Suppressor macrophage (primary cell): ENCODE results near the gene SHISAL1.

Experiments
- DNase-seq, 4 experiments: peaks; one replicate each; pipeline ENCODE4 v3.0.0-alpha.2; 2020 to 2022

SHISAL1 gene

DNA sequence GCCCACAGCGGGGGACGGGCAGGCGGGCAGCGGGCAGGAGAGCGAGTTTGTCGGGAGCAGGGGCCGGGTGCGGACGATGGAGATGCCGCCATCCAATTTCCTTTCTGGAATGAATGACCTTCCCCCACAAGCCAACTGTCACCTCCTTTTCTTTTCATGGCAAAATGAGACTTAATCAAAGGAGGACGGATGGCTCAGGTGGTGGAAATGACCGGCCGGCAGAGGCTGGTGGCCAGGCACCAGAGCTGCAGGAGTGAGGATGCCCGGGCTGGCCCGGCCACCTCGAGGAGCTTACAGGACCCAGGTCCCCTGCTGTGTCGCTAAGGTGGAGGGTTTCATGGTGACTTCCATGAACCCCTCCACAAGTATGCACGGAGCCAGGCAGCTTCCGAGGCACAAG, 11.7 kb downstream of the SHISAL1 start:
- DNase-seq: no peak

DNA sequence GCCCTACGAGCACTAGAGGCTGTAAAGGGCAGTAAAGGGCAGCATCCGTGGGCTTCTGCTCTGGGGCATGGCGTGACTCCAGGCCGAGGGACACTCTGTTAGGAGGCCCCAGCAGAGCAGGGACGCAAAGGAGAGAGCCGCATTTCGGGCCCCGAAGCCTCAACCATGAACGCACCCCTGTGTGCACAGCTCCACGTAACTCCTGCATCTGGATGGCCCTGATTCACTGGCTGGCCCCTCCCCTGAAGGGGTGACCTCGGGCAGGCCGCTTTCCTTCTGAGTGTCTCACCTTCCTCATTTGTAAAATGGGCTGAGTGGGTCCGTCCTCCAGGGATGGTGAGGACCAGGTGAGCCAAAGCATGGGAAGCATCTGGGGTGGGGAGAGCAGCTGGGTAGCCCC, 13.6 kb downstream of the SHISAL1 start:
- DNase-seq: no peak

DNA sequence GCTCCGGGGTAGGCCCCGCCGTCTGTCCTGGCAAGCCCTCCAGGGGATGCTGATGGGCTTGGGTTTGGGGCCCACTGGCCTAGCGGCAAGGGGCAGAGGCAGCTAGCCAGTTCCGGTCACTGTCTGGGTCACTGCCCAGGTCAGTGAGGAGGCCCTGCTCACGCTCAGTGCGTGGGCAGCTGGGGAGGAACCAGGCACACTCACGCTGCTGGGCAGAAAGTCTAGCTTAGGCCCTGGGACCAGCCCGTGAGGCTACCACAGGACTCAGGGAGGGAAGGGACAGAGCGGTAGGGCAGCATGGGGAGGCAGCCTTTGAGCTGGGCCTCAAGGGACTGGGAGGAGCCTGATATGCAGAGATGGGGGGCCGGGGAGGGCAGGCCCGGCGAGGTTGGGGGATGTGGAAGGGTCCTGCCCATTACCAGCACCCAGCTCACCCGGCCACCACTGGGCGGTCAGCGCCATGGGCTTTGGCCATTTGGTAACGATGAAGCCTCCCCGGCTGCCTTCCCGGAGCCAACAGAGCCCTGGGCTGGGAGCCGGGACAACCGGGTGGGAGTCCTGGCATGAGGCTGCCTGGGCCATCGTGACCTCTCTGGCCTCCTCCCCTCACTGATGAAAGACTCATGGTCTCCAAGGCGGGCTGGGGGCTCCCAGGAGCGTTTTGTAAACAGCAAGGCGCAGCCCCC, 14.2 kb downstream of the SHISAL1 start:
- DNase-seq: no peak

DNA sequence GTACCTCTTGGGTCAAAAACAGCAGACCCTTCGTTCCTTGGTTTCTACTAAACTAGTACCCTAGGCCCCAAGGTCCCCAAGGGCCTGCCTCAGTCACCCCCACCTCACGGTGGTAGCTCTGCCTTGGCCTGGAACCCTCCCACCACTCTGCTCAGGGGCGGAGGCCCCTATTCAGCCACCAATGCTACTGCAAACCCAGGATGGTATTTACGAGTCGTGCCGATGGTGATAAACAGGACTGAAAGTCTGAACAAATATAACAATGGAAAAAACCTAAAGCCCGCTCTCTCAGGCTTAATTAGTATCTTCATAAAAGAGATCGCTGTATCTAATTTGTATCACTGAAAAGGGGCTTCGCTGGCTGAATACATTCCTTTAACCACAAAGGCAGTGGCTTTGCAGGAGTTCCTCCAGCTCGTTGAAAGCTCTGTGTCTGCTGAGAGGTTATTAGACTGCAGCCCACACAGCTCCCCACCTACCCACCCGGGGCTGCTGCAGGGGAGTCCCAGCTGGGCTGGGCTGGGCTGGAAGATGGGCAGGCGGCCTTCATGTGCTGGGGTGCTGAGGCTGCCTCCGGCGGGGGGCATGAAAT, 15.2 kb downstream of the SHISAL1 start:
- no peak for DNase-seq

DNA sequence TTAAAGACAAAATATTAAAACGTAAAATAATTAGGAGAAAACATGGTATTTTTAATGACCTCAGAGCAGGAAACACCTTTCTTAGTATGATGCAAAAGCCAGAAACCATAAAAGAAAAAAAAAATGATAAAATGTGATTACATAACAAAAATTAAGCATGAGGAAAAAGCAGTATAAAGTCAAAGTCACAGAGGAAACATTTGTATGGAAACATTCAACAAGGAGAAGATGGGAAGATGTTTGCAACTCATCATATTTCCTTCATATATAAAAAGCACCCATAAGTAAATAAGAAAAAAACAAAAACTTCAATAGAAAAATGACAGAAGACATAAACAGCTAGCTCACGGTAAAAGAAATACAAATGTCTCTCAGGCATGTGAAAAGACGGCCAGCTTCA, 17.3 kb downstream of the SHISAL1 start:
- DNase-seq: no peak

DNA sequence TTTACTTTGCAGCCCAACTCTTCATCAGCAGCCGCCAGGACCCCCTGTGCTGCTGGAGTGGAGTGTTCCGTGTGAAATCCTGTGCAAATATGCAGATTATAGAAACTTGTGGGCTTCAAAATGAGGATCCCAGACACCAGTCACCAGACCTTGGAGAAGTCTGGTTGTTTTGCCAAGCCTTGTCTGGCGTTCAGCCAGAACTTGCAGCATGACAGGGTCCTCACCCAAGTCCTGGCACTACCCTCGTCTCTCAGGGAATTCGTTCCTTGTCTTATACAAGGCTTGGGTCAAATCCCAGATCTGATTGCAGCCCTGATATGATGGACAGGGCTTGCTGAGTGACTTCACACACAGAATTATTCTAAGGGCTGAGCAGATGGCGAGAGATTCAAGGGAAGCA, 18.9 kb downstream of the SHISAL1 start:
- peak in 1 of 4 experiments; percentile 30 for DNase-seq

DNA sequence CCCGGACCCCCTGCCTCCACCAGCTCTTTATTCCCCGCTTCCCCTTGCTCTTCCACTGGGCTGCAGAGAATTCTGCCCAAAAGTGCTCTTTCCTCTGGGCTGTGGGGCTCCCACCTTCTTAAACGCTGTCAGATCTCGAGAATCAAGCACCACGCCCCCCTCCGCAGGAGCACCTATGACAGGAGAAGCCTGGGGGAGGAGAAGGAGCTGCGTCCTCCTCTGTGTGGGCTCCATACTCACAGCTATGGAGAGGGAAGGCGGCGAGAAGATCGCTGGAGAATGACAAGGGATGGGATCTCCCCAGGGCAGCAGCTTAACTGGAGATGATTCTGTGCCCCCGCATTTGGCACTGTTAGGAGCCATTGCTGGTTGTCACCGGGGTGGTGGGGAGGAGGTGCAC, 19.7 kb downstream of the SHISAL1 start:
- no peak for DNase-seq

DNA sequence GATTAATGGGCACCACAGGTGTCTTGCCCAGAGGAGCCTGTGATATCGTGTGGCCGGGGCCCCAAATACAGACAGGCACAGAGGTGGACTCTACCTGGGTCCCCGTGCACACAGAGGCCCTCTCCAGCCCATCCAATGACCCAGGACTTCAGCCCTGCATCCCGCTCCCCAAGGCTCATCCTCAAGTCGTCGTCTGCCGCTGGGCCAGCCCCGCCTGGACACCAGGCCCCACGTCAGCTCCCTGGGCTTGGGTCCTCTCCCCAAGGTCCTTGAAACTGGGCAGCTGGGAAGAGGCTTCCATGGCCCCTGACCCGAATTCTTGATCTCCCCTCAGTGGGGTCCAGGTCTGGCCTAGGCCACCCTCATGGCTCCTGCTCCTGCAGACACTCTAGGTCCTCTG, 20.2 kb downstream of the SHISAL1 start:
- DNase-seq: no peak

DNA sequence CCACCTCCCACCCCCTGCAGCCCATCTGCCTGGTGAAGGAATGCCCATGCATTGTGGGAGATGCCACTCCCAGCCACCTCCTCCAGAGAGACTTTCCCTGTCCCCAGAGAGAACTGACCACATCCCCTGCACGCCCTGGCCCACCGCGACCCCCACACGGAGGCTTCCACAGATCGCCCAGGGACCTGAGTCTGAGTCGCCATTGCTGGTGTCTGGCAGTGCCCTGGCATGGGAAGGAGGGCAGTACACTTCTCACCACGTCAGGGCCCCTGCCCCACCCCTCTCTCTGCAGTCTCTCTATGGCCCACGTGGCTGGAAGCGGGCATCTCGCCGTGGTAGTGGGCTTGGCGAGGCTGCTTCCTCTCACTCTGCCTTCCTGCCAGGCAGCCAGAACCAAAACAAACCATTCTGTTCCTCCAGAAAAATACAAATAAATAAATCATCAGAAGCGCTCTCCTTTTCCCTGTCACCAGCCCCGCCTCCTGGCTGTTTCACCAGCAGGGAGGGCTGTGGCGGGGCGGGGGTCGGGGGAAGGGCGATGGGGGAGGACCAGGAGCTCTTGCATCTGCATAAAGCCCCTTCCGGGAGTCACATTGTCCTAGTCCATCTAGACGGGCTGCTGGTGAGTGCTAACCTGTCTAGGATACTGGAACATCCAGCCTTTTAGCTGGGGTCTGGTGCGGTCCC, 20.9 kb downstream of the SHISAL1 start:
- no peak for DNase-seq

DNA sequence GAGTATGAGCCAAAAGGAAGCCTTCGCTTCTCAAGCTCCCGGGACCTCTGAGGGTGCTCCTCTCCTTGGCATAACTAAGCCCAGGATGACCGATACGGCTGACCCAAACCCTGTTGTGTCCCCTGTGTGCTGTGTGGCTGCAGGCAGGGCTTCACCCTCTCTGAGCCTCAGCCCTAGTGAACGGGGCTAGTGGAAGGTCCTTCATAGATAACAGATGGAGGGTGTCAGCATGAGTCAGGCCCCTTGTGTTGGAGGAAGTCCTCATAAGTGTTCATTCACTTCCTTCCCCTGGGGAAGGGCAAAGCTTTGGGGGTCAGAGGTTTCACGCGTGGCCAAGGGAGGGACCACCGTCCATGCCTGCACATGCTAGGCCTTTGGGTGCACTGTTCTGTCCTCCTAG, 21.5 kb downstream of the SHISAL1 start:
- peak; percentile 24 to 60 (median 50) for DNase-seq

DNA sequence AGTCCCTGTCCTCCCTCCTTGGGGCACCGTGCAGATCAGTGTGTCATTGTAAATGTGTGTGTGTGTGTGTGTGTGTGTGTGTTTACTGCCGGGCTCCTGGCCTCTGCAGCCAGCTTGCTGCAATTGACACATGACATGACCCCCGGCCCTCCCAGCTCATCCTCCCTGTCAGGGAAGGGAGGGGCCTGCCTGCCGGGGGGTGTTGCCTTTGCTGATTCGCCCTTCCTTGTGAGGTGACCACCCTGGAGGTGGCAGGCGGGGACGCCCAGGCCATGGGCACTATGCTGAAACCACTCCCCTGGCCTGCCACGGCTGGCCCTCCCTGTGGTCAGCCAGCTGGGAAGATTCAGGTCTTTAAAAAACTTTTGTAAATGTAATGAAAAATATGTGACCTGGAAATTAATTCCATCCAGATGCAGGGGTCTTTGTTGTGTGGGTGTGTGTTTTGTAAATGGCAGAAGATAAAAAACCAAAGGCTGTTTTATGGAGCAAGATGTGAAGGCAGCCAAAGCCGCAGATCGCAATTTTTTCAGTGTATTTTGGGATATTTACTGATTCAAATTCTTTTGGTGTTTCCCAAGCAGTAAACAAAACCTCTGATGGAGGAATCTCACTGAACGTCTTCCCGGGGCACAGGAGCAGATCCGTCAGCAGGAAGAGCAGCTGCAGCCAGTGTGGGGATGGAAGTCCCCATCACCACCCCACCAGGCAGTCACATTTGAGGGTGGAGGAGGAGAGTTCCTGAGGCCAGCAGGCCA, 23.2 kb downstream of the SHISAL1 start:
- no peak for DNase-seq

DNA sequence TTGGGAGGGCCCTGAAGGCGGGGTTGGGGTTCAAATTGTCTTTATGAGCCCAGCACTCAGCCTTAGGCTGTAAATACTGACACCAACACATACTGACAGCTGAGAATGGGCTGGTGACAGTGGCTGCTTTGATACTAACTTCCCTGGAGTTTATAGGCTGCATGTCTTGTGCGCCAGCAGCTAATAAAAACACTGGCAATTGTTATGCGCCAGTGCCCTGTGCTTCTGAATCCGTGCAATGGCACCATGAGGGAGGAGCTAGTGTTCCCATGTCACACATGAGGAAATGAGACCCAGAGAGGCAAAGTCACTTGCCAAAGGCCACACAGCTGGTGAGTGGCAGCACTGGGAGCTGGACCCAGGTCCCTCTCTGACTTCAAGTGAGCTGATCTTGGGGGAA, 23.8 kb downstream of the SHISAL1 start:
- DNase-seq: no peak

DNA sequence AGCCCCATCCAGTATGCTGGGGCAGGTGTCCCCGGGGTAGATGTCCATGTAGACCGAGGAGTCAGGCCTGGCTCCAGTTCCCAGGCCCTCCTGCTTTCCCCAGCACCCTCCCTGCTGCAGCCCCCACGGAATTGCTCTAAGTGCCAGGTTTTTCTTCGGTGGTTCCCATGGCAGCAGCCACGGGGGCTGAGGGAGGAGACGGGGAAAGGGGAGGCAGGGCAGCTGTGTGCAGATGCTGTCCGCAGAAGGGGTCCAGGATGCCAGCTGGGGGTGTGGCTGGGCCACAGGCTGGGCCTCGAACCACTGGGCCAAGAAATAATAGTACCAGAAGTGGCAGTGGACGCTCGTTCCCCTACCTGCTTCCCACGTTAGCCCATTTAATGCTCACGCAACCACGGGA, 25.0 kb downstream of the SHISAL1 start:
- no peak for DNase-seq

DNA sequence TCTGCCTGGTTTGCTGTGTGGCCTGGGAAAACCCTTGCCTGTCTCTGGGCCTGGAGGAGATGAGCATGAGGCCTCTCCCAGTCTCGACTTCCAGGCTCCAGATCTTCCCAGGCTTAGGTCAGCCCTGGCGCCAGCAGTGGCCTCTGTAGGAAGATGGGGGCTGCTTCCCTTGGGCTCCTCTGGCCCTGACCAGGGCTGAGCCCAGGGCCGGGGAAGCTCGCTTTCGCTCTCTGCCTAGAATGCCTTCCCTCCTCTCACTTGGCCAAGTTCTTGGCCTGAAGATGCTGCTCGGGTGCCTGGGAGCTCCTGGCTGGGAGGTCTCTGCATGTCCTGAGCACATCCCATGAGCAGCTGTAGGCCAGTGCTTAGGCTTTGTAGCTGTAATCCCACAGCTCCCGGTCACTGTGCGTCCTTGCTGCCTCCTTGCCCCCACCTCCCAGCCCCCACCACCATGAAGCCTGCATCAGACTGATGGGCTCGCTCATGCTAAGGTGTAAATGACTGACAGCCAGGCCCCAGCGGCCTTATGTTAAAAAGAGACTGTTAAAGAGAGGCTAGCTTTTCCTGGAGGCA, 25.5 kb downstream of the SHISAL1 start:
- DNase-seq: no peak

DNA sequence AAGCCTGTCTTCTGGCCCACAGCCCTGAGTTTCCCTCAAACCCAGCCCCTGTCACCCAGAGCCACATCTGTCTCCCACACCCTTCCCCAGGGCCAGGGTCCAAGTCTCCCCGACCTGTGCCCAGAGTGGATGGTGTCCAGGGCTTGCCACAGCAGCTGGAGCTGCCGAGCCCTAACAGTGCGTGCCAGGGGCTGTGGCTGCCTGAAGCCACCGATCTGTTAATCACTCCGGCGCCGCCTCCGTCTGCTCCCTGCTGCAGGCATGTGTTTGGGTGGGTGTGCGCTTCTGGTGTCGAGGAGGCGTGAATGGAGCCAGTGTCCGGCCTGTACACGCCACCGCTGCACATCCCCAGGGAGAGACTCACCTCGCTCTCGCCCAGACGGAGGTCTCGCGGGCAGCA, 26.1 kb downstream of the SHISAL1 start:
- no peak for DNase-seq

DNA sequence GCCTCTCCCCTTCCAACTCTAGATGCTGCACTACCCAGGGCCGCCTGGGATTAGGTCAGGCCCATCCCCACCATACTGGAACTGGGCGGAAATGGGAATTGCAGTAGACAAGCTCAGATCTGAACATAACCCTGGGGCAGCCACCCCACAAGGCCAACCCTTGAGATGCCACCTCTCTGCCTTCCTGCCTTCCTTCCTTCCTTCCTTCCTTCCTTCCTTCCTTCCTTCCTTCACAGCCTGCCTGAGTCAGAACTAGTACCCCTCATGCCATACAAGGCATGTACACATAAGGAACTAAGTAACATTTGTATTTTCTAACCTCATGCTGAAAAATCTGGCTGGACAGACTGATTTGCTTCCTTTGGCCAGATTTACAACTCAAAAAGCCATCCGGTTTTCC, 28.0 kb downstream of the SHISAL1 start:
- DNase-seq: no peak

DNA sequence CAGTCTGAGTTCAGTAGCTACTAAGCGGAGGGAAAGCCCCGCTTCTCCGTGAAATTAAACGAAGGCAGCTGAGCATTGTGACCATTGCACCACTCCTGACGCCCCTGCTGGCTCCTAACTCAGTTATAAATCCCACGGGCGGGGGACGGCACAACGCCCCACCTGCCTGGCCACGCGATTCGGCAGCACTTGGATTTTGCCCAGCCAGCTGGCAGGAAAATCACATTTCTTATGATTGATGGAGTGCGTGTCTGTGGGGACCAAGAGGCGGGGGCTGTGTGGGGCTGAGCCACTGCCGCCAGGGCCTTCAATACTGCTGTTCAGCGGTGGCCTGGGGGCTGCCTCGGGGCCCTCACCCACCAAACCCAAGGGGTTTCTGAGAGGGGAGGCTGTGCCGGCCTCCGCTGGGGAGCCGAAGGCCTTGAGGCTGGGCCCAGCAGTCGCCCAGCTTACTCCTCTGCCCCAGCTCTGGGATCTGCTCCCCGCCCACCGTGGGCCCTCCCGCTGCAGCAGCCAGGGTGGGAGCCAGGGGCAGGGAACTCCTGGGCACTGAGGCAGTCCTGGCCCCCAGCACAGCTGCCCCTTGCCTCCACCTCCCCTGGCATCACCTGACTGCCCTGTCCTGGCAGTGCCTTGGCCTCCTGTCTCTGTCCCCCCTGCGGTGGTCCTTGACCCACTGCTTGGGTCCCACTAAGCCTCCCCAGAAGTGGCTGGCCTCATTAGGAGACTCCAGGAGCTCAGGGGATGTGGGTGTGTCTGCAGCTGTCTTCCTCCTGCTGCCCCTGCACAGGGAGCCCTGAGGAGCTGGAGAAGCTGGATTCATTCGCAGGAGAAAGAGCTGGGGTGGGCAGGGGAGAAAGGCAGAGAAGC, 30.7 kb downstream of the SHISAL1 start:
- DNase-seq: no peak

DNA sequence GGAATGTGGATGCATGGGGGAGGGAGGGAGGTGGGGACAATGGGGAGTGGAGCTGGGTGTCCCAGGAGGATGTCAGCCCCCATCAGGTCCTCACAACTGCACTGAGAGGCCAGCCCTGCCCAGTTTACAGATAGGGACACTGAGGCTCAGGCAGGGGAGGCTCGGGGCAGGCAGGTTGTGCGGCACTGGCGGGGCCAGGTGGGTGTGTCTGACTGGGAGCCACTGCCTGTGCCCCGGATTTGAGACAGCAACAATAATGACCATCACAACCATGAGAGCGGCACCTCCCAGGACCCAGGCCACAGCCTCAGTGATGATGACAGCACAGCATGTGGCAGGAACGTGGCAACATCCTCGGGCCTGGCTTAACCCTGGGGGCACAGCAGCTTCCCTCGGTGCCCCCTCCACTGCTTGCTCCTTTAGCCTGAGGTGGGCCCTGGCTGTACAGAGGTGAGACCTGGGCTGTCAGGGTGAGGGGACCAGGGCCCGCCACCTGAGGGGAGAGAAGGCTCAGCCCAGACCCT, 32.0 kb downstream of the SHISAL1 start:
- DNase-seq: no peak

DNA sequence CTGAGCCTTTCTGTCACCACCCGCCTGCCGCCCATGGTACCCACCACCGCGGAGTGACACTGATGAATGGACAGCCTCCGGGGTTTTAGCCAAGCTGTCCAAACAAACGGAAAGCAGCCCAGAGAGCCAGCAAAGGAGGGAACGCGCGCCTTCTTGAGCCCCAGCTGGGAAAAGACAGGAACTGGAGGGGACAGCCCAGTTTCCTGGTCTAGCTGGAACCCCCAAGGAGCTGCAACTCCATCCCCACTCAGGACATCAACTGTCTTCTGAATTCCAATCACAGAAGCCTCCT, 33.7 kb downstream of the SHISAL1 start:
- no peak for DNase-seq

DNA sequence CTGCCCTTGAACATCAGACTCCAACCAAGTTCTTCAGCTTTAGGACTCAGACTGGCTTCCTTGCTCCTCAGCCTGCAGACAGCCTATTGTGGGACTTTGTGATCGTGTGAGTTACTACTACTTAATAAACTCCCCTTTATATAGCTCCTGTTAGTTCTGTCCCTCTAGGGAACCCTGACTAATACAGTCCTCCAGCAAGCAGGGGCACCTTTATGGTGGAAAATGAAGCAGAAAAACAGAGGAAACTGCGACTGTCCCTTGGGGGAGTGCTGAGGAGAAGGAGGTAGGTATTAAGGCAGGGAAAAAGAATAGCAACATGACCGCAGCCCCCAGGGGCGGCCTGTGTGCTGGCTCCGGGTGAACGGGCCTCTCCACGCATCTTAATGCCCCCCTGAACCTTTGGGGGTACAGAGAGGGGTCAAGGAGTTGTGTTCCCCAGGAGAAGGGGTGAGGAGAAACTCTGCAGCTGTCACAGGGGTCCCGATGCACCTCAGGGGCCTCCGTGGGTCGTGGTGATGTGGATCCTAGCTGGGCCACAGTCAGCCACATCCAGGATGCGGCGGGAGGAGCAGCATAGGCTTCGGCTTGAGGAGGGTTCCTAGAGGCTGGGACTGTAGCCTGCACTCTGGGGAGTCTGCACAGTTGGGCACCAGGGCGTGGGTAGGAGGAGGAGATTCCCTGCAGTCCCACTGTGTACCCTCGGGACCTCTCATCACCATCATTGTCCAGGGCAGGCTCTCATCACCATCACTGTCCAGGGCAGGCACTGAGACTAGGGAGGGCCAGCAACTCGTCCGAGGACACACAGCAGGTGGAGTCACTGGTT, 34.3 kb downstream of the SHISAL1 start:
- no peak for DNase-seq
